ENCODE data around the gene UGT2B7. TPM values are rescaled to one million over a fixed set of nuclear protein-coding genes. Genes with fewer than 3 reads are reported as not detected.

The UGT2B7 gene
- total RNA-seq, 2 donors from 2014 or later: 3.0 to 8.4 TPM

- TF ChIP-seq, protein P1, sequence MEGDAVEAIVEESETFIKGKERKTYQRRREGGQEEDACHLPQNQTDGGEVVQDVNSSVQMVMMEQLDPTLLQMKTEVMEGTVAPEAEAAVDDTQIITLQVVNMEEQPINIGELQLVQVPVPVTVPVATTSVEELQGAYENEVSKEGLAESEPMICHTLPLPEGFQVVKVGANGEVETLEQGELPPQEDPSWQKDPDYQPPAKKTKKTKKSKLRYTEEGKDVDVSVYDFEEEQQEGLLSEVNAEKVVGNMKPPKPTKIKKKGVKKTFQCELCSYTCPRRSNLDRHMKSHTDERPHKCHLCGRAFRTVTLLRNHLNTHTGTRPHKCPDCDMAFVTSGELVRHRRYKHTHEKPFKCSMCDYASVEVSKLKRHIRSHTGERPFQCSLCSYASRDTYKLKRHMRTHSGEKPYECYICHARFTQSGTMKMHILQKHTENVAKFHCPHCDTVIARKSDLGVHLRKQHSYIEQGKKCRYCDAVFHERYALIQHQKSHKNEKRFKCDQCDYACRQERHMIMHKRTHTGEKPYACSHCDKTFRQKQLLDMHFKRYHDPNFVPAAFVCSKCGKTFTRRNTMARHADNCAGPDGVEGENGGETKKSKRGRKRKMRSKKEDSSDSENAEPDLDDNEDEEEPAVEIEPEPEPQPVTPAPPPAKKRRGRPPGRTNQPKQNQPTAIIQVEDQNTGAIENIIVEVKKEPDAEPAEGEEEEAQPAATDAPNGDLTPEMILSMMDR (IDR thresholded peaks at IDR 0.05): no peak
- H3K9ac ChIP-seq (ENCODE audit: low read depth in 2 of 2, low read length in 2 of 2): no peak overlapping the region
- H3K4me1 ChIP-seq: no peaks in the 10 kb centered on the region
- no peaks in the 10 kb centered on the region for H3K27me3 ChIP-seq
- H3K36me3 ChIP-seq: no peaks in the 10 kb centered on the region
- no peaks in the 10 kb centered on the region for H3K9me3 ChIP-seq
- no peak overlapping the region for H3K27ac ChIP-seq
- no peak for DNase-seq
- intact Hi-C loops (cut with DNase I): no loop called here
- H3K4me3 ChIP-seq: no peak overlapping the region
Measured at GRCh38 chr4:69154021-69154420, 57.7 kb downstream of the UGT2B7 start.

DNA sequence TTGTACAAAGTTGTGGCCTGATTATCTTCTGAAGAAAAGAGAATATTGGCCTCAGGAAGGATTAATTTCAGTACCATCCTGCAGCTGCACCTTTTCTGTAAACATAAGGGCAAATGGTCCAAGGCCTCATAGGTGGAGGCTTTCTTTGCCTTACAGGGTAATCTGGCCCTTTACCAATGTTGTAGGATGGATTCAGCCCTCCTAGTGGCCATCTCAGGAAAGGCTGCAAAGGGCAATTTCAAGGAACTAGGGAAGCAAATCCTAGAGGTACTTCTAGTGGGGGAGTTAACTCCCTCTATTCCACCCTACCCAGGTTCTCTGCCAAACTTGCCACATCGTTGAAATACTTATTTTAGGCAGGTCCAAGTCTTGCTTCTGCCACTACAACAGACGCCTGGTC is 60.6 kb downstream of the UGT2B7 start:
- no peaks in the 10 kb centered on the region for H3K36me3 ChIP-seq
- no peak overlapping the region for H3K27ac ChIP-seq
- no peak overlapping the region for H3K9ac ChIP-seq (ENCODE audit: low read depth in 2 of 2, low read length in 2 of 2)
- DNase-seq: no peak
- no peaks in the 10 kb centered on the region for H3K9me3 ChIP-seq
- intact Hi-C loops (cut with DNase I): no loop called here
- no peaks in the 10 kb centered on the region for H3K27me3 ChIP-seq
- H3K4me3 ChIP-seq: no peak overlapping the region
- TF ChIP-seq, protein P1 (IDR thresholded peaks at IDR 0.05): no peak
- no peaks in the 10 kb centered on the region for H3K4me1 ChIP-seq

Other genes starting within 250 kb of the UGT2B7 start
- 100 to 1,000 TPM in 1 of 2 donors, 10 to 100 TPM in 1; 36.5 to 135 TPM for gene UGT2A3, start 144.7 kb upstream of the UGT2B7 start, total RNA-seq
- gene UGT2B11, start 118.3 kb downstream of the UGT2B7 start, total RNA-seq: not detected
- not detected for gene UGT2B28, start 184.0 kb downstream of the UGT2B7 start, total RNA-seq

Measured in colonic mucosa (tissue), 4 donors.